Cardiac fibroblast (primary cell): ENCODE measurements around the gene SLC8A1.

Experiments
- DNase-seq, 2 donors: peaks; one replicate each; pipeline versions ENCODE4 v3.0.0 to v3.0.0-alpha.2; 2010; ENCODE audit warnings: low read depth in 2 of 2
- H3K4me3 ChIP-seq, 2 donors: replicated peaks in 1 of 2; 1 replicate in 1 of 2; 2 replicates in 1 of 2; pipeline ENCODE4 v1.5.1; 2011; ENCODE audit warnings: low read depth in 2 of 2, low read length in 2 of 2, mild to moderate bottlenecking in 2 of 2, moderate library complexity in 1 of 2
- CTCF ChIP-seq: IDR thresholded peaks from one replicate; pipeline ENCODE4 v1.5.1; 2011; ENCODE audit warnings: low read depth, mild to moderate bottlenecking, low read length, inconsistent platforms

The SLC8A1 gene

GRCh38 chr2:40138314-40138713, 313.6 kb downstream of the SLC8A1 start:
- no peak for DNase-seq
- no peak for TF ChIP-seq CTCF

DNA sequence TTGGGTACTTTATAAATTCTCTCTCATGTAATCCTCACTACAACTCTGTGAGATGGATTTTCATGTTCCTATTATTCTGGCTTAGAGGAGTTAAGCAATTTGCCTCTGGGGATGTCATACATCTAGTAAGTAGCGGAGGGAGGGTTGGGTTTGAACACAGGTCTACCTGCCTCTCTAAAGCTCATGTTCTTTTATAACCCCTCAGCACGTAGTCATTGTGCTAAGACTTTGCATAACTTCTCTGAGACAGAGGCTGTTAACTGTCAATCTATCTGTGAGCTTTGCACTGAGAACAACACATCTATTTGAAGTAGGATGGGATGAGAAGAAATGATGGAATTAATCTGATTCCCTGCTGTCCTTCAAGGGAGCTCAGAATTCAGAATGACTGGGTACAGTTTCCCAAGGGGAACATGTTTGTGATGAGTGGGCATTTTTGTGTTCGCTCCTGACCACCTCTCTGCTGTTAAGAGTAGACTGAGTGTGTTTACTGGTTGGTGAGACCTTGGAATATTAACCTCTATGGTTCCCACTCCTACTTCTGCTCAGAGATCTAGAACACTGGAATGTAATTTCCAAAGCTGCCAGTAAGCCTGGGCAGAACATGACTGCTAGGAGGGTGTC, 320.7 kb downstream of the SLC8A1 start:
- DNase-seq = no peak
- no peak overlapping the region for H3K4me3 ChIP-seq
- no peak for TF ChIP-seq CTCF

More at GRCh38 chr2:40138314-40138713, 313.6 kb downstream of the SLC8A1 start:
- H3K4me3 ChIP-seq = no peak overlapping the region

DNA sequence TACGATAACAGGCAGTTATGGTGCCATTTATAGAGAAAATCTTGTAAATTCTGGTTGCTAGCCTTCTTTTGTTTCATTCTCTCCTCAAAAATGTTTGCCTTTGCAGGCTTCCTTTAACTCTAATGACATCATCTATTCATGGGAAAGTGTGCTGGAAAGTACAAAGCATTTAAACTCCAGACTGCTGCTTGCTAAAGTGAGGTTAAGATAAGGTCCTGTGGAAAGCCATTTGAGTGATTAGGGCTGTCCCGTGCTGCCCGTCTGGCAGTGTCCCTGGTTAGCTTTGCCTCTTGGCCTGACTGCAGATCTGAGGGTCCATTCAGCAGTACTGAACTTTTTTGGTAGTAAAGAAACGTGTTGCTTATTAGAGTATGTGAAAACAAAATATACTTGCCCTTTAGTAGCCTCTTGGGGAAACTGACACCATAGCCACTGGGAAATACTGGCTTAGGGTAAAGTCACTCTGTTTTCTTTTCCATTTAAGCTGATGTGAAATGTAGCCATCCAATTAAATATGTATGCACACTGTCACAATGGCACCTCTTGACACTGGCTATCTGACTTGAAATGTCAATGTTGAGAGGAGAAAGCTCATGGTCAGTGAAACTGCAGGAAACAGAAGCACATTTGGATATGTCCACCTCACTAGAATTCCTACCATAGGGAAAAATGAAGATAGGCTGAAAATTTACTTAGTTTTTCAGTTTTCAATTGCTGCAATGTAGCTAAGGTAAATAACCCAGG, 321.5 kb downstream of the SLC8A1 start:
- no peak for TF ChIP-seq CTCF
- DNase-seq = peak; percentile 28 to 62
- H3K4me3 ChIP-seq = no peak overlapping the region

DNA sequence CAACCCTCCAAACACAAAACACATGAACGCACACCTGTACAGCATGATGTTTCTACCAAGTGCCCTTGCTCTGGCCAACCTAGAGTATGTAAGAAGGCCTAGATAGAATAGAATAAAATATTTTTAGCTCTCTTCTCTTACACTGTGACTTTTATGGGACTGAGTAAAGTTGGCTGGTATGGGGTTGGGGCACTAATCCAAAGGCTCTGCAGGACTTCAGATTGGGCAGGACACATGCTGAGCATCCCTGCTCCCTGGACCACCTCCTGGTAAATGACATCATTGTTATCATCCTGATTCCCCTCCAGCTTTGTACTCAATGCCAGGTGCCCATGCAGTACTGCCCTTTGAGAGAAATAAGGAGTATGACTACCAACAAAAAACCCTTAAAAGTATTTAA, 322.2 kb downstream of the SLC8A1 start:
- DNase-seq = no peak
- no peak for TF ChIP-seq CTCF
- H3K4me3 ChIP-seq = no peak overlapping the region

GRCh38 chr2:40128796-40129195, 323.1 kb downstream of the SLC8A1 start:
- no peak for DNase-seq
- no peak for TF ChIP-seq CTCF

GRCh38 chr2:40127890-40128557, 323.9 kb downstream of the SLC8A1 start:
- DNase-seq = peak; percentile 60 to 82
- TF ChIP-seq CTCF = no peak
- H3K4me3 ChIP-seq = no peak overlapping the region

More at GRCh38 chr2:40128796-40129195, 323.1 kb downstream of the SLC8A1 start:
- H3K4me3 ChIP-seq = no peak overlapping the region
